HG02973 (cell line): ENCODE measurements around the gene EHMT2.
A peak's percentile ranks its signal among the peaks of the same experiment; 100 is the strongest.
"Not testable (repeated sequence)": the region's sequence is repeated elsewhere in the genome, so short reads cannot be mapped to it uniquely, and the experiment has no call there.

ENCODE experiments used
- ATAC-seq: cut with Tn5 transposase; IDR thresholded peaks from one replicate; pipeline ENCODE4 v1.9.1; 2021; ENCODE audit warnings: moderate library complexity; ENCODE audit not compliant: unreplicated experiment

Gene EHMT2

DNA sequence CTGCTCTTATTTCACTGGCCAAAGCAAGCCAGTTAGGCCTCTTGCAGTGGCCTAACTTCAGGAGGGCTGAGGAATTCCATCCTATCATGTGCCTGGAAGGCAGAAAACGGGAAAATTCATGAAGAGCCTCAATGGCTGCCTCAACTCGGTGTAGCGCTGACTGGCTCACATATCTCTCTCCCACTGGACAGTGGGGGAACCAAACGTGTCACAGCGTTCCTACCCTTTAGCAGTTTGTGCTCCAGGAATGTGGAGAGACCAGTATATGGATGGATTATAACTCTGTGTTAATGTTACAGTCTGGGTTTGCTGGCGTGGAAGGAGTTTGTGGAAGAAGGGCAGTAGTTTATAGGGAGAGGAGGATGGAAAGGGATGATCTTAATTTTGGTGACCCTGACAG is 18.3 kb upstream of the EHMT2 start:
- ATAC-seq, result no peak

DNA sequence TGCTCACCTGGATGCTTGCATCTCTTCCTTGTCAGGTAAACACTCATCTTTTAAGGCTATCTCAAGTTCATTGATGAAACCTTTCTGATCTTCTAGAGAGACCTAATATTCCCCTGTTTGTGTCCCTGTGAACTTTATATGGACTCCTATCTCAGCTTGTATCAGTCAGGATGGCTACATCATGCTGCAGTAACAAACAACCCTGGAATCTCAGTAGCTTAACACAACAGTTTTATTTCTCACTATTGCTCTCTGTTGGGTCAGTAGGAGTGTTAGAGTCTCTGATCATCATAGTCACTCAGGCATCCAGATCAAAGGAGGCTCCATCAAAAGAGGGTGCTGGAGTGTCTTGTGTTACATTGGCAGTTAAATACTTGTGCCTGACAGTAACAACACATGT is 17.9 kb upstream of the EHMT2 start:
- ATAC-seq, result no peak

DNA sequence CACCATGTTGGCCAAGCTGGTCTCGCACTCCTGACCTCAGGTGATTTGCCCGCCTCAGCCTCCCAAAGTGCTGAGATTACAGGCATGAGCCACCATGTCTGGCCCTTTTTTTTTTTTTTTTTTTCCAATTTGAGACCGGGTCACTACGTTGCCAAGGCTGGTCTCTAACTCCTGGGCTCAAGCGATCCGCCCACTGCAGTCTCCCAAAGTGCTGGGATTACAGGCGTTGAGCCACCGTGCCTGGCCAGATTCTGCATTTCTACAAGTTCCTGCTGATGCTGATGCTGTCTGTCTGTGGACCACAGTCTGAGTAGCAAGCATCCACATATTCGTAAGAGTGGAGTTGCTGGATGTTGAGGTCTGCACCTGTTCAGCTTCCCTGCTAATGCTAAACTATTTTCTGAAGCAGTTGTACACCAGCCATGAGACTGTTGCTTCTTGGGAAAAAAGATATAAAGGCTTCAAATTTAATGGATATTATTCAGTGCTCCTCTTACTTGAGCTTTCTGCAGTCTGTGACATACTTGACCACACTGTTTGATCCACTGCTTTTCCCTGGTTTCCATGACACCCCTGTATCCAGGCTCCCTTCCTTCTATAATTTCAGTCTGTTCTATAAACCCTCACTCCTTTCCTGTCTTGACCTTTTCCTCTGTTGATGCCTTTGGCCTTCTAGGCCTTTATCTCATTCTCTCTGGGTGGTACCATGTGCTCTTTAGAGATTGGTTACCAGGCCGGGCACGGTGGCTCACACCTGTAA is 14.5 kb upstream of the EHMT2 start:
- ATAC-seq, result no peak

DNA sequence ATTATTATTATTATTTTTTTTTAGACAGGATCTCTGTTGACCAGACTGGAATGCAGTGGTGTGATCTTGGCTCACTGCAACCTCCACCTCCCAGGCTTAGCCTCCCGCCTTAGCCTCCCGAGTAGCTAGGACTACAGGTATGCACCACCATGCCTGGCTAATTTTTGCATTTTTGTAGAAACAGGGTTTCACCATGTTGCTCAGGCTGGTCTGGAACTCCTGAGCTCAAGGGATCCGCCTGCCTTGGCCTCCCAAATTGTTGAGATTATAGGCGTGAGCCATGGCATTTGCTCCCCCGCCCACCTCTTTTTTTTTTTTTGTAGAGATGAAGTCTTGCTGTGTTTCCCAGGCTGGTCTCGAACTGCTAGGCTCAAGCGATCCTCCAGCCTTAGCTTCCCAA is 11.8 kb upstream of the EHMT2 start:
- not testable (repeated sequence) for ATAC-seq

DNA sequence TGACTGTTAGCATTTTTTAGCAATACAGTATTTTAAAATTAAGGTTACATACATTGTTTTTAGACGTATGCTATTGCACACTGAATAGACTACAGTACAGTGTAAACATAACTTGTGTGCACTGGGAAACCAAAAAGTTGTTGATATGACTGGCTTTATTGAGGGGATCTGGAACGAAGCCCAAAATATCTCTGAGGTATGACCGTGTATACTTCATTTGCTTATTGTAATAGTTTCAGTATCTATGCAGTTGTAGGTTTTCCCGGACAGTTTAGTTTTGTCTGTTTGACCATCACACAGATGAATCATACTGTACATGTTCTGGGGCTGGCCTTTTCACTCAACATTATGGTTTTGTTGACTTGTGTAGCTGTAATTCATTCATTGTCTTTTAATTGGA is 11.3 kb upstream of the EHMT2 start:
- ATAC-seq, result peak; percentile 73

DNA sequence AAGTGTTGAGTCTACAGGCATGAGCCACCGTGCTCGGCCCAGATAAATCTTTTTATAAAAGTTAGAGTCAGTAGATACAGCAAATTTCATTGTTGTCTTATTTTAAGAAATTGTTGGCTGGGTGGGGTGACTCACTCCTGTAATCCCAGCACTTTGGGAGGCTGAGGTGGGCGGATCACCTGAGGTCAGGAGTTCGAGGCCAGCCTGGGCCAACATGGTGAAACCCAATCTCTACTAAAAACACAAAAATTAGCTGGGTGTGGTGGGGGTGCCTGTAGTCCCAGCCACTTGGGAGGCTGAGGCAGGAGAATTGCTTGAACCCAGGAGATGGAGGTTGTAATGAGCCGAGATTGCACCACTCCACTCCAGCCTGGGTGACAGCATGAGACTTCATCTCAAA is 10.8 kb upstream of the EHMT2 start:
- not testable (repeated sequence) for ATAC-seq

DNA sequence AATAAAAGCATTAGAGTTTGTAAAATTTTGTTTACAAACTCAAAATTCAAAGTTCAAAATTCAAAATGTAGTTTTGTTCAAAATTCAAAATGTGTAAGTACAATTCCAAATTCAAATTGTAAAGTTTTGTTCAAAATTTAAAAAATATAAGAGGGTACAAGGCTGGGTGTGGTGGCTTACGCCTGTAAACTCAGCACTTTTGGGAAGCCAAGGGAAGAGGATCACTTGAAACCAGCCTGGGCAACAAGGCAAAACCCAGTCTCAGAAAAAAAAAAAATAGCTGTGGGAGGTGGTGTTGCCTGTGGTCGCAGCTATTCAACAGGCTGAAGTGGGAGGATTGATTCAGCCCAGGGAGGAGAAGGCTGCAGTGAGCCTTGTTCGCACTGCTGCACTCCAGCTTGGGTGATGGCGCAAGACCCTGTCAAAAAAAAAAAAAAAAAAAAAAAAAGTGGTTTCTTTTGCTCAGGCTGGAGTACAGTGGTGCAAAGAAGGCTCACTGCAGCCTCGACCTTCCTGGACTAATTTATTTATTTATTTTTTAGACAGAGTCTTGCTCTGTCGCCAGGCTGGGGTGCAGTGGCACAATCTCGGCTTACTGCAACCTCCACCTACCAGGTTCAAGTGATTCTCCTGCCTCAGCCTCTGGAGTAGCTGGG is 9.8 kb upstream of the EHMT2 start:
- ATAC-seq, result no peak

DNA sequence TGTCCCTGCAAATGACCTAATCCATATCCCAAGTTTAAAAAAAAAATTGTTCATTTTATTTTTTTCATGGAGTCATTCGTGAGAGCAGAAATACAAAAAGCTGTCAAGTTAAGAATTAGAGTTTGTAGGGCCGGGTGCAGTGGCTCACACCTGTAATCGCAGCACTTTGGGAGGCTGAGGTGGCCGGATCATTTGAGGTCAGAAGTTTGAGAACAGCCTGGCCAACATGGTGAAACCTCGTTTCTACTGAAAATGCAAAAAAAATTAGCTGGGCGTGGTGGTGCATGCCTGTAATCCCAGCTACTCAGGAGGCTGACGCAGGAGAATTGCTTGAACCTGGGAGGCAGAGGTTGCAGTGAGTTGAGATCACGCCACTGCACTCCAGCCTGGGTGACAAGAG is 9.2 kb upstream of the EHMT2 start:
- ATAC-seq, result not testable (repeated sequence)

DNA sequence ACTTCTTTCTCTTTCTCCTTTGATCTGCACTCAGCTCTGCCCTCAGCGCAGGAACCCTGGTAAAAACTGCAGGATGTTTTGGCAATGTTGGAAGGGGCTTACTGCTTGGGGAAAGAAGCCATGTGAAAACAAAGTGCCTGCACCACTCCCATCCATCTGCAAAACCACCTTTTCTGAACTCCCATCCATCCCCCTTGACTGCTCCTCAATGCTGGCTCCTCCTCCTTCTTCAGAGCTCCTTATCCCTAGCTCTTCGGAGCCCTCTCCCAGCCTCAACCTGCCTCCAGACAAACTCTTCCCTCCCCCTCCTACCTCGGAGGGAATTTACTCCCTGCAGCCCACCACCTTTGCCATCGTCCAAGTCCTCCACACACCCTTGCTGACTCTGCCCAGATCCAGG is 8.6 kb upstream of the EHMT2 start:
- no peak for ATAC-seq

DNA sequence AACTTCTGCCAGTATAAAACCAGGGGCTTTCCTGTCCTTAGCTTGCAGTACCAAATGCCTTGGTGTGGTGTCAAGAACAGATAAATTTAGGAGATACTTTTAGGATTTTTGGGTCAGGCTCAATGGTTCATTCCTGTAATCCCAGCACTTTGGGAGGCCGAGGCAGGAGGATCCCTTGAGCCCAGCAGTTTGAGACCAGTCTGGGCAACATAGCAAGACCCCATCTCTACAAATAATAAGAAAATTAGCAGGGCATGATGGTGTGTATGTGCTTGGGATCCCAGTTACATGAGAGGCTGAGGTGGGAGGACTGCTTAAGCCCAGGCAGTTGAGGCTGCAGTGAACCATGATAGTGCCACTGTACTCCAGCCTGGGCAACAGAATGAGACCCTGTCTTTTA is 7.5 kb upstream of the EHMT2 start:
- ATAC-seq, result no peak

DNA sequence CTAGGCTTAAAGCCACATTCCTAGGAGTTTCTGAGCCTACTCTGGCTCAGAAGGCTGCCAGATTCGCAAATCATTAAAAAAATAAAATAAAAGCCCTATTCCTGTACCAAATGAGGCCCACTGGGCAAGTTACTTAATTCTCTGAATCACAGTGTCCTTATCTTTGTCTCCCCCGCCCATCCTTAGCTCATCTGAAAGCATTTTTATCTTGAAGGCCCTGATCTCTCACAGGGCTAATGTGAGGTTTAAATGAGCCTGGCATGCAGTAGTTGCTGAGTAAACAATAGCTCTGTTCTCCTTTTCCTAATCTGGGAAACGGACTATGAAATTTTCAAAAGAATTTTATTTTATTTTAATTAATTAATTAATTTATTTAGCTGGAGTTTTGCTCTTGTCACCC is 6.5 kb upstream of the EHMT2 start:
- no peak for ATAC-seq

DNA sequence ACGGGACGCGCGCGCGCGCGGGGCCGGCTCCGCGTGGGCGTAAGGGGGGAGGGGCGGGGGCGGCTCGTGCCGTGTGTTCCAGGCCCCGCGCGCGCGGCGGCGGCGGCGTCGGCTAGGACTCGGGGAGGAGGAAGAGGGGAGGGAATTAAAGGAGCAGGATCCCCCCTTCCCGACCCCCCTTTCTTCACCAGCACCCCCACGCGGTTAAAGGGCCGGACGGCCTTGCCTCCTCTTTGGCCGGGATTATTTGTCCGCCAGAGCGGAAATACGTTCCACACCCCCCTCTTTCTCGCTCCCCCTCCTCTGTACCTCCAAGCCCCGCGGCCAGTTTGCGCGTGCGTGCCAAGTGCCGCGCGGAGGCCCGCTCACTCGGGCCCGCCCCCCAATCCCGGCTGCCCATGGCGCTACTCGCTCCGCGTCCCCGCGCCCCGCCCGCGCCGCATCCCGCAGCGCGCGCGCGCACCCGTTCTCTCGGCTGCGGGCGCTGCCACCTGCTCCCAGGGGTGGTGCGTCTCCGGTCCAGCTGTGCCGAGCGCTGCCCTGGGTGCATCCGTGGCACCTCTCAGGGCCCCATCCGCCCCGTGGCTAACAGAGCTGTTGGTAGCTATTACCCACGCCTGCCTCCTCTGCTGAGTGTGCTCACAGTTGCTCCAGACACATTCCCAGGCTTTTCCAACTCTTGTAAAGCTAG is 4.6 kb upstream of the EHMT2 start, which contains the start of gene ZBTB12:
ZBTB12 (minus strand) TSS at position 134 of the 691 bp plus-strand sequence. CDS start 781 bp downstream, outside the sequence.
- ATAC-seq, result peak; percentile 38

DNA sequence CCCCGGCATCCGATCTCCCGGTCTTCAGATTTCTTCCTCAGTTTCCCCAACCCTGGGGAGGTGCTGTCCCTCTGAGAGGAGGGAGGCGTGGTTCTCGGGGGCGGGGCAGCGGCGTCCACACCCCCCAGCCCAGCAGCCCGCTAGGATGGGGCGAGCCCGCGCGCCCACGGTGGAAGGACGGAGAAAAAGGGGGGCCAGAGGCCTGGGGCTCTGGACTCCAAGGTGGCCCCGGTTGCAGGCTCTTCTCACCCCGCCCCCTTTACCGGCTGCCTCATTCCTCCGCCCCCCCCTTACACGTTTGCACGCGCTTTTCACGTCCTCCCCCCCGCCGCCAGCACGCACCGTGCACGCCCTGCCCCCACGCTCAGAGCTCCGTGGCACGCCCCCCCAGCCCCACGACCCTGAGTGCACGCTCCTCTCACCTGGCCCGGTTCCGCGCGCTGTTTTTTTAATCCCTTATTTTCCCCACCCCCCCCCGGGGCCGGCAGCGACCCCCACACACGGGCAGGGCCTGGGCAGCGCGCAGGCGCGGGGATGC is 4.0 kb upstream of the EHMT2 start:
- no peak for ATAC-seq

DNA sequence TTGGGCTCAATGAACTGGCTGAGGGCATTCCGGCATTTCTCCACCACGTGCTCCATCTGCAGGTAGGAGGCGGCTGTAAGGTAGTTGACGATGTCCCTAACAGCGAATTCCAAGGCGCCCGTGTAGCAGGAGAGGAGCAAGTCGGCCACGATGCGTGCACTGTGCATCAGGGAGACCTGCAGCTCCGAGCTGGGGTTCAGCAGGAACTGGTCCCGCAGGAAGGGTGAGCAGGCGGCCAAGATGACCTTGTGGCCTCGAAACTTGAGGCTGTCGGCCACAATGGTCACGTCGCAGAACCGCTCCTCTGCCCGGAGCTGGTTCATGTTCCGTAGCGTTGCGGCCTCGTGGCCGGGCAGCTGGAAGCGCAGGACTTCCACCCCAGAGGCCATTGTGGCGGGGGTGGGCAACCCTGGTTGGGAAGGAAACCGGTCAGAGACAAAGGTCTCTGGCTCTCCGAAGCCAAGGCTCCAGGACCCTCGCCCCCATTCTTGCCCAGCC is 3.5 kb upstream of the EHMT2 start:
- no peak for ATAC-seq

DNA sequence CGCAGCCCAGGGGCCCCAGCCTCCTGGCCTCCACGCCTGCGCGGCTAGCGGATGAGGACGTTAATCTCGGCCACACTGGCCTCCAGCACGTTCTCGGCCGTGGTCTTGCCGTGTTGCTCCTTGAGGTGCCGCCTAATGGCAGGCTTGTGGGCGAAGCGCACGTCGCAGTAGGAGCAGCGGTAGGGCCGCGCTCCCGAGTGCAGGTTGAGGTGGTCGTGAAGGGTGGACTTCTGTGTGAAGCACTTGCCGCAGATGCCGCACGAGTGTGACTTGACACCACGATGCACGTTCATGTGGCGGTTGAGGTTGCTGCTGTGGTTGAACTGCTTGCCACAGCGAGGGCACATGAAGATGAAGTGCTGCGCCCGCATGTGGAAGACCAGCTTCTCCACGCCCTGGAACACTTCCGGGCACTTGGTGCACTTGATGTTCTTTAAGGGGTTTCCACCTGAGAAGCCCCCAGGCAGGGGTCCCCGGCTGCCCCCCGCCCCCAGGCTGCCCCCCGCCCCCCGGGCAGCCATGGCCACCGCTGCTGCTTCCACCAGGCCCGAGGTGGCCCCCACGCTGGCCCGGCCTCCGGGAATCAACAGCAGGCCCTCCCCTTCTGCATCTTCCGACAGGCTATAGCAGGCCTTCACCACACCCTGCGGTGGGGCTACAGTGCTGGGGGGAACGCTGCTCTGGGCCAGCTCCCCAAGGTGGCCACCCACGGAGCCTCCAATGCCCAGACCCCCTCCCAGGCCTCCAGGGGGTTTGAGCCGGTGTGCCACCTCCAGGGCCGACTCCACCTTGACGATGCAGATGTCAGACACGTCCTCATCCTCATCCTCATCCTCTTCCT is 2.6 kb upstream of the EHMT2 start:
- no peak for ATAC-seq

DNA sequence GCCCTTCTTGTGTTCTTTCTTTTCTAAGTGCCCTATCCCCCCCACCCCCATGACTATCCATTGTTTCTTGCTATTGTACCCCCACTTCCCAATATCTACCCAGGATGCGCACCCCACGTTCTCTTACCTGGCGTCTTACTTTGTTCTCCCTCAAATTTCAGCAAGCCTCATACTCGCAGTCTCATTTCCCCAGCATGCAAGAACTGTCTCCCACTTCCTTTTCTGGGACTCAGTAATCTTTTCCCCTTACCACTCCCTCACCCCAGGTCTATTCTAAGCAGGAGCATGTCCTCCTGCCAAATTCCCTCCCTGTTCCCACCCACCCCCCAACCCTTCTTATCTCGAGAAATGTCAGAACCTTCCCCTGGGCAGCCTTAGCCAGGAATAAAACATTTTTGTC is 1.7 kb upstream of the EHMT2 start:
- no peak for ATAC-seq

DNA sequence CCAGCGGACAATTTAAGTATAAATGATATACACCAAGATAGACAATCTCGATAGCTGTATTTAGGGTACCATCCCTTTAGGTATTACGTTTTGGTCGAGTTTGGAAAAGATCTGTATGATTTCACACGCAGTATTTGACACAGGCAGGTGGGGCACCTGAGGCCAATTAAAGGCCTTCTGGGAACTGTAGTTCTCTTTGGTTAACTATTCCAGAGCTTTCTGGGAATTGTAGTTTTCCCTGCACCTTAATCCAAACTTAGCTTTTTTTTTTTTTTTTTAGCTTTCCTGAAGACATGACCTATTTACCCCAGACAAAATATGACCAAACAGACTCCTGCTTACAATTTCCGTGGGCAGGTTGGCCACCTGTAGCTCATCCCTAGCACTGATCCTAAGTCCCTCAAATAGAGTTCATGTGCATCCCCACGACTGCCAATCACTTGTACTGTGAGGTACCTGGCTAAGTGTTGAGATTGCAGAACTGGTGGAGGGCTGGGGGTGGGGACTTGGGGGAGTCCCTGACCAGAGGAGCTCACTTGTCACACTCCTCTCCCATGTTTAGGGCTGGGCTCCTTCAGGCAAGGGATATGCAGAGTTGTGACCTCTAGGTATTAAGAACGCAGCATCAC is 999 bp upstream of the EHMT2 start:
- no peak for ATAC-seq

DNA sequence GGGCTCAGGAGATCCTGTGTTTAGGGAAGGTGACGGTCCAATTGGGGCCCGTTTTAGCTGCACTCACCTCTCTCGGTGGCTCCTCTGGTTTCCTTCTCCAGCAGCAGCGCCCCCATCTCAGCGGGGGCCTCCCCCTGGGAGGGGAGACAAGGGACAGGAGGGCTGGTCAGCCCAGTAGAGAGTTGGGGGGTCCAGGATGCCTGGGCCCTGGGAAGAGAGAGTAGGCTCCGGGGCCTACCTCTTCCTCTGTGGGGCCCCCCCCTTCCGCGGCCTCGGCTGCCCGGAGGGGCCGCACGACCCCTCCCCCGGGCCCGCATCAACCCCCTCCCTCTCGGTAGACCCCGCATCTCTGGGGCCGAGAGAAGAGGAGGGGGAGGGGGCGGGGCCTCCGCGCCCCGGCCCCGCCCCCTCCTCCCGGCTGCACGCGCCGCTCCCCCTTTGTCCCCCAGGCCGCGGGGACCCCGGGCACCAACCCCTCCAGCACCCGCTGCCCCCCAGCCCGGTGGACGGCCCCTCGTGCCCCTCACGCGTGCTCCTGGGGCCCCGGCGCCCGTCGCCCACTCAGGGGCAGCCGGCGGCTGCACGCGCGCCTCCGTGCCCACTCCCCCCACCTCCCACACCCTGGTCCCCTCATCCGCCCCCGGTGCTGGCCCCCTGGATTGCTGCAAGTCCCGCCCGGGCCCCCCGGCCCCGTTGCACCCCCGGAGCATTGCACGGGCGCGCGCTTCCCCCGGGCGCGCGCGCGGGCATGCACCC is 464 bp downstream of the EHMT2 start:
- no peak for ATAC-seq

DNA sequence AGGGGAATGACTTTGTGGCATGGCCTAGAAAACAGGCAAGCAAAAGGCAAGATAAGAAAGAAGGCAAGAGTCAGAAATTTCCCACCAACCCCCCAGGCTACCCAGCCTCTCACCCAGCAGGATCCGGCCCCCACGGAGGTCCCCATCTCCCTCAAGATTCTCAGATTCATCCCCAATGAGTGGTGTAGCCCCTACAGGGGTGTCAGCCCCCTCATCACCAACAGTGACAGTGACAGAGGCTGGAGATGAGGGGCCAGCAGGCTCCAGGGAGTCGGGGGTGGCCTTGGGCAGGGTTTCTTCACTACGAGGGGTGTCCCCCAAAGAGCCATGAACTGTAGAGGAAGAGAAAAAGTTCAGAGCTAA is 1.0 kb downstream of the EHMT2 start:
- no peak for ATAC-seq

DNA sequence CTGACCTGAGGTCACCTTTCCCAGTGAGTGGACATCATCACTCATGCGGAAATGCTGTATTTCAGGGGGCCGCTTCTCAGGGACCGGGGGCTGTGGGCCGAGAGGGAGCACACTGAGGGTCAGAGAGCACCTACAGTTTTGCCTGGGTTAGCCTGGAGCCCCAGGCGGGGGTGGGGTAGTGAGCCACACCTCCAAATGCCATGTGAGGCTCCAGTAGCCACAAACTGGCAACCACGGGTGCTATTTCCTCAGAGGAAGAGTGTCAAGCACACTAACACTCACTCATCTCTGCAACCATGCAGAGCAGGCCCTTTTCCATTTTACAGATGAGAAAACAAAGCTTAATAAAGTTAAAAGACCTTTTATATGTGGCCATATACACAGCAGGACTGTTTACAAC is 4.7 kb downstream of the EHMT2 start:
- ATAC-seq, result no peak
